Cardiac muscle cell (in vitro differentiated cells and primary cell): ENCODE results near the gene AGTPBP1. TPM values are rescaled to one million over a fixed set of nuclear protein-coding genes. Genes with fewer than 3 reads are reported as not detected.

Experiments used
- DNase-seq, 2 donors: peaks; one replicate each; pipeline versions ENCODE4 v3.0.0 to v3.0.0-alpha.2; 2010 to 2017; ENCODE audit warnings: low read depth in 1 of 2, low spot score in 1 of 2
- H3K27ac ChIP-seq: fragments of 200-600 bp; sonication (generic); 2 replicates; pipeline ENCODE4 v1.5.1; 2016
- H3K27me3 ChIP-seq: fragments of 200-600 bp; sonication (generic); 2 replicates; pipeline ENCODE4 v1.6.0; 2016; ENCODE audit warnings: control low read depth
- H3K36me3 ChIP-seq: fragments of 200-600 bp; sonication (generic); 2 replicates; pipeline ENCODE4 v1.5.1; 2016; ENCODE audit warnings: control low read depth
- H3K4me1 ChIP-seq: fragments of 200-600 bp; sonication (generic); 2 replicates; pipeline ENCODE4 v1.8.1; 2017; ENCODE audit warnings: low read depth, mild to moderate bottlenecking, mixed run types
- H3K4me3 ChIP-seq: fragments of 200-600 bp; sonication (generic); 2 replicates; pipeline ENCODE4 v1.5.1; 2016; ENCODE audit warnings: mild to moderate bottlenecking
- H3K9me3 ChIP-seq: fragments of 200-600 bp; sonication (generic); 2 replicates; pipeline ENCODE4 v1.5.1; 2017; ENCODE audit warnings: low read depth, mild to moderate bottlenecking, control low read depth
- polyA plus RNA-seq: library from polyadenylated mRNA; unstranded; fragments of >200 nt; fragmentation: Nextera tagmentation; extraction: Ambion mirVana; gene quantifications from 2 replicates; pipeline ENCODE4 v1.2.1, GENCODE V29; 2016
- total RNA-seq: library from RNA; depleted of rRNA; stranded (reverse); fragments of >200 nt; gene quantifications from 2 replicates; pipeline ENCODE4 v1.2.3, GENCODE V29; 2016
- TF ChIP-seq, protein P1 (sequence below): IDR thresholded peaks from 2 replicates; pipeline ENCODE4 v1.5.1; 2012; ENCODE audit warnings: low read depth, mild to moderate bottlenecking, low read length

AGTPBP1 gene
- total and polyA plus RNA-seq, 2 experiments from 2014 or later = 15.0 to 30.5 TPM

DNA sequence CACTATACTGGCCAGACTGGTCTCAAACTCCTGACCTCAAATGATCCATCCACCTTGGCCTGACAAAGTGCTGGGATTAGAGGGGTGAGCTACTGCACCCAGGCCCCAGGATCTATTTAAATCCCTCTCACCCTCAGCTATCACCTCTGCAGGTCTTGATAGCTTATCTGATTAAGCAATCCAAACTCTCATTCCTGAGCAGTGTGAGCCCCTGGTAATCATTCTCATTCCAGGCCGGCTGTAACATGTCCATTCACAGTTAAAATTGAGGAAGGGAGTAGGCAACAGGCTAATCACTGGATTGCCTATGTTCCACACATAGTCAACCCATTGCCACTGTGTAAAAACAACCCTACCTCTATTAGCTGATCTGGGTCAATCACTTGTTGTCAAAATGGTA lies 111.1 kb downstream of the AGTPBP1 start:
- Histone ChIP-seq H3K9me3 (no peaks in the 10 kb centered on the region), H3K36me3 (peaks cover 6% of the 10 kb centered on the region), H3K4me3 (no peak overlapping the region), H3K27ac (no peak overlapping the region), H3K4me1 (no peaks in the 10 kb centered on the region), H3K27me3 (no peaks in the 10 kb centered on the region)
- DNase-seq = no peak
- TF ChIP-seq, protein P1, sequence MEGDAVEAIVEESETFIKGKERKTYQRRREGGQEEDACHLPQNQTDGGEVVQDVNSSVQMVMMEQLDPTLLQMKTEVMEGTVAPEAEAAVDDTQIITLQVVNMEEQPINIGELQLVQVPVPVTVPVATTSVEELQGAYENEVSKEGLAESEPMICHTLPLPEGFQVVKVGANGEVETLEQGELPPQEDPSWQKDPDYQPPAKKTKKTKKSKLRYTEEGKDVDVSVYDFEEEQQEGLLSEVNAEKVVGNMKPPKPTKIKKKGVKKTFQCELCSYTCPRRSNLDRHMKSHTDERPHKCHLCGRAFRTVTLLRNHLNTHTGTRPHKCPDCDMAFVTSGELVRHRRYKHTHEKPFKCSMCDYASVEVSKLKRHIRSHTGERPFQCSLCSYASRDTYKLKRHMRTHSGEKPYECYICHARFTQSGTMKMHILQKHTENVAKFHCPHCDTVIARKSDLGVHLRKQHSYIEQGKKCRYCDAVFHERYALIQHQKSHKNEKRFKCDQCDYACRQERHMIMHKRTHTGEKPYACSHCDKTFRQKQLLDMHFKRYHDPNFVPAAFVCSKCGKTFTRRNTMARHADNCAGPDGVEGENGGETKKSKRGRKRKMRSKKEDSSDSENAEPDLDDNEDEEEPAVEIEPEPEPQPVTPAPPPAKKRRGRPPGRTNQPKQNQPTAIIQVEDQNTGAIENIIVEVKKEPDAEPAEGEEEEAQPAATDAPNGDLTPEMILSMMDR = no peak

DNA sequence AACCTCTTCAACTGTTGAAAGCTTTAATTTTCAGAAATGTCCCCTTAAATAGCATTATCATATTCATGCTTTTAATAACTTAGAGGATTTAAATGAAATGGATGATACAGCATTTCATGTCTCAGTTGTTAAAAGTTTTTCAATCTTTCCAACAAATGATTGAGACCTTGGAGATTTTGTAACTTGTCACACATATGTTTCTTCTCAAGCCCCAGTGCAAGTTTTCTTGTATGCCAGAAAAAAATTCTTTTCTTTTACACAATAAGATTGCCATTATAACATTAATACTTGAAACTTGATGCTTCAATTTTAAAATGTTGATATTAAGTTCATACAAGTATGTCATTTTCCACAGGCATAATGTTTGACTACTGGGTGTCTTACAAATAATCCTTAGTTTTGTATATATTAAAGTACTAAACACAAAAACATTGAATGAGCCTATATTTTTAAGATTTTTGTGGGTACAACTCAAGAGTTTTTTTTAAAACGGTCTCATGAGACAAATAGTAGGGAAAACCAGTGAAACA lies 124.5 kb downstream of the AGTPBP1 start:
- Histone ChIP-seq H3K27ac (no peak overlapping the region), H3K9me3 (no peaks in the 10 kb centered on the region), H3K4me1 (no peaks in the 10 kb centered on the region), H3K27me3 (no peaks in the 10 kb centered on the region), H3K36me3 (no peaks in the 10 kb centered on the region), H3K4me3 (no peak overlapping the region)
- TF ChIP-seq, protein P1 = no peak
- no peak for DNase-seq

DNA sequence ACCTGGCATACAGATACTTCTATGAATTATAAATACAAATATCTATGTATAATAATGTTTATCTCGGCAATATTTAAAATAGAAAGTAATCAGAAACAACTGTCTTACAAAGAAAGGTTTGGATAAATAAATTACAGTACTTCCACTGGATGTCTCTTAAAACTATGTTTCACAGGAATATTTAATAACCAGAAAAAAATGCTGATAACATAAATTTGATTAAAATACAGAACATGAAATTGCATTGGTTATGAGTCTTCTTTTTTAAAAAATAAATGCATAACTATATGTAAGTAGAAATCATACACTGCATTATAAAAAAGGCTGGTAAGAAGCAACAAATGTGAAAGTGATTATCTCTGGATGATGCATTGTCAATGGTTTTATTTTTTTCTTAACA lies 126.0 kb downstream of the AGTPBP1 start:
- no peaks in the 10 kb centered on the region for H3K9me3 ChIP-seq
- TF ChIP-seq, protein P1 = no peak
- no peak for DNase-seq

DNA sequence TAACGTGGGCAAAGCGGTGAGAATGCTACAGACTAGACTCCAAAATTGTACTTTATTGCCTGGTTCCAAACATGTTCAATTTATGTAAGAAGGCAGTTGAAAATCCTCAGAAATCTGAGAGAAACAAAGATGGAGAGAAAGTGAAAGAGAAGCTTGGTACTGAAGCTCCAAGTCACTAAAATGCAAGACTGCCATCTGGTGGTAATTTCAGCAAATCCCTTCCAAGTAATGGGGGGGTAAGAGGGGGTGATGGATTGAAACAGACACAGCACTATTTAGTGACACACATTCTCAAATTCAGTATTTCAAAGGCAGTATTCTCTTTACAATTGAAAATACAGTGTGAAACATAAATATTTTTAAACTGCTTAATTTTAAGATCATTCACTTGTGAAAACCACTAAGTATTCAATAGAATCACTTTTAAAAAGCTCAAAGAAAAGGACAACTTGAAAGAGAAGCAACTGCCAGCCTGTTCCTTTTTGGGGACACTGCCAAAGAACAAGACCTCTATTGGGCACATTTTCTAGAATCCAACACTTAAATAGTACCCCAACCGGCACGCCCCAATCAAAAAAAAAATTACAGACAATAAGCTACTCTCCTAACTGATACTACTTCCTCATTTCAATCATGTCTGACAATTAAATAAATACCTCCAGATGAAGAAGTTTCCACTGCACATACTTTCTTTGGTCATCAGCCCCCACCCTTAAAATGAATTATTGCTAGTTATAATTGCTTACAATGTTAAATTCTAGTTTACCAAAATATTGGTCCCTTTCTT lies 131.5 kb downstream of the AGTPBP1 start:
- TF ChIP-seq, protein P1 = peak; percentile 79
- H3K4me1 ChIP-seq = no peaks in the 10 kb centered on the region
- no peak overlapping the region for H3K27ac ChIP-seq
- H3K4me3 ChIP-seq = no peak overlapping the region
- no peaks in the 10 kb centered on the region for H3K27me3 ChIP-seq
- peak; percentile 67 to 89 for DNase-seq
- no peaks in the 10 kb centered on the region for H3K36me3 ChIP-seq
- no peaks in the 10 kb centered on the region for H3K9me3 ChIP-seq

More for the DNA sequence above, 126.0 kb downstream of the AGTPBP1 start:
- H3K27ac ChIP-seq = no peak overlapping the region
- no peaks in the 10 kb centered on the region for H3K36me3 ChIP-seq
- no peaks in the 10 kb centered on the region for H3K27me3 ChIP-seq
- H3K4me1 ChIP-seq = no peaks in the 10 kb centered on the region
- no peak overlapping the region for H3K4me3 ChIP-seq

DNA sequence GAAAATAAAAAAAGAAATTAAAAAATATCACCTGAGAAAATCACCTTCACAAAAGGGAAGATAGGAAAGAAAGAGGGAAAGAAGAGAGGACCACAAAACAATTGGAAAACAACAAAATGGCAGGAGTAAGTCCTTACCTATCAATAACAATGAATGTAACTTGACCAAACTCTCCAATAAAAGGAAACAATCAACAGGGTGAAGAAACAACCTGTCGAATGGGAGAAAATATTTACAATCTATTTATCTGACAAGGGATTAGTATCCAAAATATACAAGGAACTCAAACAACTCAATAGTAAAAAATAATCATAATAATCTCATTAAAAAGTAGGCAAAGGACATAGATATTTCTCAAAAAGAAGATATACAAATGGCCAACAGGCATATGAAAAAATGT lies 135.8 kb downstream of the AGTPBP1 start:
- no peaks in the 10 kb centered on the region for H3K27me3 ChIP-seq
- TF ChIP-seq, protein P1 = no peak
- H3K9me3 ChIP-seq = no peaks in the 10 kb centered on the region

More for the DNA sequence above, 135.8 kb downstream of the AGTPBP1 start:
- no peak for DNase-seq
- Histone ChIP-seq H3K4me1 (no peaks in the 10 kb centered on the region), H3K4me3 (no peak overlapping the region), H3K27ac (no peak overlapping the region), H3K36me3 (no peaks in the 10 kb centered on the region)
